ENCODE measurements around the gene ARCN1.

- no peak for TF ChIP-seq POLR2A (IDR thresholded peaks at IDR 0.05; ENCODE audit: low read depth, low read length)
- TF ChIP-seq POLR2AphosphoS5 (IDR thresholded peaks at IDR 0.05; ENCODE audit: low read depth, low read length) = no peak
Observed at GRCh38 chr11:118547132-118547531, 25.1 kb upstream of the ARCN1 start.
